Mammary epithelial cell (primary cell): ENCODE results near the gene CD9.

Experiments used
- CTCF ChIP-seq, 2 donors: IDR thresholded peaks in 1 of 2; conservative IDR thresholded peaks in 1 of 2; 2 replicates each; pipeline ENCODE4 v1.5.1; 2011 to 2012; ENCODE audit warnings: inconsistent platforms in 2 of 2, low read length in 2 of 2, mild to moderate bottlenecking in 2 of 2, control low read depth in 1 of 2, low read depth in 1 of 2; ENCODE audit not compliant: insufficient read depth in 1 of 2; ENCODE audit errors: extremely low read depth in 1 of 2
- EZH2 ChIP-seq: IDR thresholded peaks from 2 replicates; pipeline ENCODE4 v1.6.1; 2012; ENCODE audit warnings: low read length, inconsistent platforms, borderline replicate concordance

DNA sequence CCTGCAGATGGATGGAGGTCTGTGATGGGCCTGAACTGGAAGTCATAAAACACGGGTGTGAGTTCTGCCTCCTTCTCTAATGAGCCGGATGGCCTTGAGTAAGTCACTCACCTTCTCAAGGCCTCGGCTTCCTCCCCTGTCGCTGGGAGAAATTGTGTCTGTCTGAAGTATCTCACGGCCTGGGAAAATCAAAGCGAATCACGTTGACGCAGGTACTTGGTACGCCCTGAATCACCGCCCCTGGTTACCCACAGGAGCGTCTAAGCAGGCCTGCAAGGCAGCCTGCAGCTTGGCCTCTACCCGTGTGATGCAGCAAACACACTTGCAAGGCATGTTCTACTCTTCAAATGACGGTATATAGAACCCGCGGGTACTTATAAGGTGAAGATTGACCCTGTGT lies 28.1 kb upstream of the CD9 start:
- TF ChIP-seq EZH2 (no peak), CTCF (conservative IDR thresholded peaks at IDR 0.05 in 1 of 2, IDR thresholded peaks at IDR 0.05 in 1 of 2; ENCODE audit: extremely low read depth in 1 of 2, insufficient read depth in 1 of 2, low read depth in 1 of 2, low read length in 2 of 2) (no peak)
